HG03460 (cell line): ENCODE measurements around the gene ACTR1A.
"Not testable (repeated sequence)": the region's sequence is repeated elsewhere in the genome, so short reads cannot be mapped to it uniquely, and the experiment has no call there.

Experiments used
- ATAC-seq: cut with Tn5 transposase; IDR thresholded peaks from one replicate; pipeline ENCODE4 v1.9.1; 2021; ENCODE audit not compliant: unreplicated experiment

ACTR1A gene

DNA sequence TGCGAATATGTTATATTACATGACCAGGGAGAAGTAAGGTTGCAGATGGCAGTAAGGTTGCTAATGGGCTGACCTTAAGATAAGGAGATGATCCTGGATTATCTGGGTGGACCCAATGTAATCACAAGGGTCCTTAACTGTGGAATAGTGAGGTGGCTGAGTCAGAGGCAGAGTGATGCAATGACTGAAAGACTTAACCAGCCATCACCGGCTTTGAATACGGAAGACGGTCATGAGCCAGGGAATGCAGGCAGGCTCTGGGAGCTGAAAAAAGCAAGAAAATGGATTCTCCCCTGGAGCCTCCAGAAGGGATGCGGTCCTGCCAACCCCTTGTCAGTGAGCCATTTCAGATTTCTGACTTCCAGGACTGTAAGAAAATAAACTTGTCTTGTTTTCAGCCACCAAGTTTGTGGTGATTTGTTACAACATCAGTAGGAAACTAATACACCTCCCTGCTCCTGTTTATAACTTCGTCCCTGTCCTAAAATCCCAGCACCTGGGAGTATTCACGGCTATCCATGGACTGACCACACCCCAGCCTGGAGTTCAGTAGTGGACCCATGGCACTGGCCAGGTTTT lies 46.5 kb downstream of the ACTR1A start:
- ATAC-seq, result no peak

GRCh38 chr10:102454662-102455487 lies 47.6 kb downstream of the ACTR1A start:
- ATAC-seq, result not testable (repeated sequence)

GRCh38 chr10:102453502-102453901 lies 49.0 kb downstream of the ACTR1A start:
- no peak for ATAC-seq

- no peak for ATAC-seq
Observed at GRCh38 chr10:102452672-102453340, 49.7 kb downstream of the ACTR1A start.

GRCh38 chr10:102451105-102451969 lies 51.2 kb downstream of the ACTR1A start, which contains the start of gene C10orf95:
Gene C10orf95, minus strand, starts transcription at chr10:102451543. Its CDS starts 450 bp downstream, at chr10:102451093.
- ATAC-seq, result no peak

DNA sequence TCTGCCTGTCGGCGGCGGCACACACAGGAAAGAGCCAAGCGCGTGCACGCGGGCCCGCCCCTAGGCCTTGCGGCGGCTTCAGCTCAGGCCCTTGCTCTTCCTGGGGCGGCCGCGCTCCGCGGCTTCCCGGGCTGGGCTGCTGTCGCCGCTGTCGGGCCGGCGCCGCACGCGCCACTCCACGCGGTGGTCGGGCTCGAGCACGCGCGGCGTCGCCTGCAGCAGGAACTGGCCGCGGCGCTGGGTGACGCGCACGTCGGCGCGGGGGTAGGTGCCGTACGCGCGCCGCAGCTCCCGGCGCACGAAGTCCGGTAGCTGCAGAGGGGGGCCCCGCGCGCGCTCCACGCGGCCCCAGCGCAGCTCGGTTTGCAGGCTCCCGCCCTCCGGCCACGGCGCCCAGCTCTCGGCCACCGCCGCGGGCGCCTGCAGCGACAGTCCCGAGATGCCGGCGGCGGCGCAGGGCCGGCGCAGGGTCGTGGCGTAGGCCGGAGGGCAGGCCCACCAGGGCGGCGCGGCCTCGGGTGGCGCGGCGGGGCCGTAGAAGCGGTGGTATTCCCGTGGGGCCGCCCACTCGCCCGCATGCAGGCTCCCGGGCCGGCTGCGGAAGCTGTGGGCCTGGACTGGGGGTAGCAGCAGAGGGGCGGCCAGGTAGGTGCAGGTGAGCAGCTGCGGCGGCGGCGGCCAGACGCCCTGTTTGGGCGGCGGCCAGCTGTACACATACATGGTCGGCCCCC lies 52.0 kb downstream of the ACTR1A start:
- peak; percentile 75 for ATAC-seq

DNA sequence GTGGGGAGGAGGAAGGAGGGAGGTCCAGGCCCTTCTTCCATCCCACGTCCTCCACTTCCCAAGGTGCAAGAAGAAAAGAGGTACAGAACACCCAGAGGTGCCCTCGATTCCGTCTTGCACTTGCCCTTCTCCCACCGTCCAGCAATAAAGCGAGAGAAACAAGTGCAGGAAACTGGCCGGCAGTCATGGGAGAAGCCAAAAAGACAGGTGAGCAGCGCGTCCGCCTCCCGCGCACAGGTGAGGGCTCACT lies 52.5 kb downstream of the ACTR1A start:
- ATAC-seq, result no peak

DNA sequence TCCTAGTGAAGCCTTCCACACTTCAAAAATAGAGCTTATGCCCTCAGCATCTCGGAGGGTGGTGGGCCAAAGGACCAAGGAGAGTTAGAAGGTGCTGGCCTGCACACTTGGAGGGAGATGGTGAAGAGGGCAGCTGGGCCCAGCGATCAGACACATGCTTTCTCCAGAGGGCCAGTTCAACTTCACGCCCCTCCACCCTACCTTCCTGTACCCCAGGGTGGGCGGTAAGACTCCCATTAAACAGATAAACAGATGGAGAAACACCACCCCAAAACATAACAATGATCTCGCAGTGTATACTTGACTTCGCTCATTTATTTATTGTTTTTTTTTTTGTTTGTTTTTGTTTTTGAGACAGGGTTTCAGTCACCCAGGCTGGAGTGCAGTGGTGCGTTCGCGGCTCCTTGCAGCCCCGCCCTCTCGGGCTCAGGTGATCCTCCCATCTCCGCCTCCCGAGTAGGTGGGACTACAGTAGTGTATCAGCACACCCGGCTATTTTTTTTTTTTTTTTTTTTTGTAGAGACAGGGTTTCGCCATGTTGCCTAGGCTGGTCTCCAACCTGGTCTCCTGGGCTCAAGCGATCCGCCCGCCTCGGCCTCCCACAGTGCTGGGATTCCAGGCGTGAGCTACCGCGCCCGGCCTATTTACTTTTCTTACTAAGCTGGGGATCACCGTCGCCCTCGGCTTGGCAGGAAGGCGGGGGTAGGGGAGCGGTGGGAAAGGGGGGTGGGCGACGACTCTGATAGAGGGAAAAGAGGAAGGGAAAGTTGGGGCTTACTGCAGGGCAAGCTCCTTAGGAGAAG lies 53.0 kb downstream of the ACTR1A start:
- no peak for ATAC-seq

DNA sequence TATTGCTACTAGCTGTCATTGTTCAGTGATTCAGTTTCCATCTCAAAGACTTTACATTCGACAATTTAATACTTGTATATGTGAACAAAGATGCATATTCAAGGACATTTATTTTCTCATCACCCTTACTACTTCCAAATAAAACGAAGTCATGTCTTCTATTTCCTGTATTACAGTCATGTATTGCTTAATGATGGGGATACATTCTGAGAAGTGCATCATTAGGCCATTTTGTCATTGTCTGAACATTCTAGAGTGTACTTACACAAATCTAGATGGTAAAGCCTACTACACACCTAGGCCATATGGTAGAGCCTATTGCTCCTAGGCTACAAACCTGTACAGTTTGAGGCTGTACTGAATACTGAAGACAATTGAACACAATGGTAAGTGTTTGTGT lies 57.7 kb downstream of the ACTR1A start:
- no peak for ATAC-seq

DNA sequence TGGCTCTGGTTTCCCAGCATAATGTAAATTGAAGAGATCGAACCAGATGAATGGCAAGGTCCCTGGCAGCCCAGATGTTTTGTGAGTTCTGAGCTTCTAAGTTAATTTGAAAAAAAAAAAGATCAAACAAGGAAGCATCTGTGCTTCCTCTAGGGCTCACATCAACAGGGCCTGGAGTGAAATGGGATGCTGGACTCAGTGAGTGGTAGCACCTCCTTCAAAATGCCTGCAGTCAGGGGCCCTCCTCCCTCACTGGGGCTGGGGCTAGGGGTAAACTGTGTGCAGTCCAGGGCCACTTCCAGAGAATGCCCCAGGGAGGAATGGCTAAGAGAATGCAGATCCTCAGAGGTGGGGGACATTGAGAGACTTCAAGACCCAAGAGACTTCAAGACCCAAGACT lies 64.1 kb downstream of the ACTR1A start:
- ATAC-seq, result no peak

DNA sequence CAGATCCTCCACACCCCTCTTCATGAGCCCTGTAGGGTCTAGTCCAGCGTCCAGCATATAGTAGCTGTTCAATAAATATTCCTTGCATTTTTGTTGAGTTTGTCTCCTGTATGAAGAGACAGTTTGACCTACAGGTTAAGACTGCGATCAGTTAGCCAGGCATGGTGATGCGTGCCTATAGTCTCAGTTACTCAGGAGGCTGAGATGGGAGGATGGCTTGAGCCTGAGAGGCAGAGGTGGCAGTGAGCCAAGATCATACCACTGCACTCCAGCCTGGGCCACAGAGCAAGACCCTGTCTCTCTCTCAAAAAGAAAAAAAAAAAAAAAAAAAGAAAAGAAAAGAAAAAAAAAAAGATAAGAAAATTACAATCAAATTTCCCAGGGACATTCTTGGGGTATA lies 65.0 kb downstream of the ACTR1A start:
- no peak for ATAC-seq

DNA sequence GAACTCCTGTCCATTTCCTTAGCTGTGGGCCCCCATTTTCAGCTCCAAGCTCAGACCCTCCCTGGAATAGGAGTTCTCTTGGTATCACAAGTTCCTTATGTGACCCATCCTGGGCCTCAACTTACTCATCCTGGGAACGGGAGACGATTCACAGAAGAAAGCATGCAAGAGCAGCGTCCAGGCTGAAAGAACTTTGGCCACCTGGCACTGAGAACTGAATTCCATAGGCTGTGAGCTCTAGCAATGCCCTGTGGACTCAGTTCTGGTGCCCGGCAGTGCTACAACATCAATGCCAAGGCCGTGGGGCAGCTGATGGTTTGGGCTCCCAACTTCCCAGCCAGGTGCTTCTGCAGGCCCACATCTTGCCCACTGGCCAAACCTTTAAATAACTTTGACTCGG lies 66.2 kb downstream of the ACTR1A start:
- ATAC-seq, result no peak

DNA sequence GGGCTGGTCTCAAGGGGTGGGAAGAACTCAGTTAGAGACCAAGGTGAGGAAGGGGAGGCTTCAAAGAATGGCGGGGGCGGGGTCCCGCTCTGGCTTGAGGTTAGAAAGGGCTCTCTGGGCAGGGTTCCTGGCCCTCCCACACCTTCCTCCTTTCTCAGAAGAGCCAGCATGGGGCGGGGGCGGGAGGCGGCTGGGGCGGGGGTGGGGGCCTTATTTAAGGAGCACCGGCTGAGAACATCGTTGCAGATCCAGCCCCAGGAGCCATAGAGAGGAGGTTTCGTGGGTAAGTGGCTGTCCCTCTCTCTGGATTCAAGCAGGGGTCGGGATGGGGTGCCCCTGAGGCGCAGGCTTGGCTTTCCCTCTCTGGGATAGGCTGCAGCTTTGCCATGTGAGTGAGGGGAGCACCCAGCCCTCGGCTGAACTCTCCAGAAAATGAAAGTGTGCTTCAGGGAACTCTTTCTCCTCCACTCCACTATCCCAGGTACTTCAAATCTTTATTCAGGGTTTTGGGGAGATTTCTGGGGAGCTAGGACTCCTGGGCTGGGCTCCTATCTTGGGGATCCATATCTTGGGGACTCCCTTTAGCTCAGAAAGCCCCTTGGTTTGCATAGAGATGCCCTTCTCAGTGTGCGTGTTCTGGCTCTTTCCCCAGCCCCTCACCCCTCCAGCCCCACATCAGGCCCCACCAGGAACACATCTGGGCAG lies 66.8 kb downstream of the ACTR1A start:
- ATAC-seq, result no peak

DNA sequence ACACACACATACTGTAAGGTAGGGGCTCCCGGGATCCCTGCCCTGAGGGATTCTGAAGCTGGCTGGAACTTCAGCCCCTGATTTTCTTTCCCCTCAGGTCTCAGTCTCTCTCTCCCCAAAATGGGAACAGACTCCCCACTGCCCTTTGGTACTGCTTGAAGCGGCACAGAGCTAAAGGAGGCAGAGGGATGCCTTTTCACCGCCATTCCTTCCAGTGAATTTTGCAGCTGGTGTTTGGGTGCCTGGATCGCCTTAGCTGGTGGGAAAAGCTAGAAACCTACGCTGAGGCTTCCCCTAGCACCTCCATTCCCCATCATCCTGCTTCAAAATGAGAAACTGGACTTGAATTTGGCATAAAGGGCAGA lies 67.4 kb downstream of the ACTR1A start:
- ATAC-seq, result no peak

DNA sequence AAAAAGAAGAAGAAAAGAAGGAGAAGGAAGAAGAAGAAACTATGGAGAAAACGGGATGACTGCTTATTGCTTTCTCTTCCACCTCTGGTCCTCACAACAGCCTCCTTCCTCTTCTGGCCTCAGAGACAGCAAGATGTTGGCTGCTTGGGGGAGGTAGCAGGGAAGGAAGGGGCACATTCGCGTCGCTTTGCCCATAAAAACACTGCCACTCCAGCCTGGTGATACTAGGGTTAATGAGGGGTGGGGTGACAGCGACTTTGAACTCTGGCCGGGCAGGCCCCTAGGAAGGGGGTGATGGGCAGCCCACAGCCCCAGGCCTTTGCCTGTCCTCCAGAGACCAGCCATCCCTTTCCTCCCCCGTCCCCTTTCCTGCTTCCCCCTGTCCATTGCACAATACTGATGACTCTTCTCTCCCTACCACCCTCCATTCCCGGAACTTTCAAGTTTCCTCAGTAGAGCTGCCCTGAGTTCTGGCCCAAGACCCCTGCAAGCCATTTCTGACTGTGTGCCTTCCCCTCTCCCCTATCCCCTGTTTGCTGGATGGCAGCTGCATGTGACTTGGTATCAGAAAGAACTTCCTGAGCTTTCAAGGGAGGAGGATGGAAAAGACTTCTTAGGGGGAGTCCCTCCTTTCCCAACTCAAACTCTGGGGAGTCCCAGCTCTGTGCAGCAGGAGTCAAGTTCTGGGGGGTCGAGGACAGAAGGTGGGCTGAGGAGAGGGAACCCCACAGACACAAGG lies 67.9 kb downstream of the ACTR1A start:
- no peak for ATAC-seq

- no peak for ATAC-seq
Observed at GRCh38 chr10:102433619-102434046, 68.9 kb downstream of the ACTR1A start.

- ATAC-seq, result peak; percentile 81
Observed at GRCh38 chr10:102432162-102432950, 70.2 kb downstream of the ACTR1A start, which contains the start of gene CUEDC2. Gene CUEDC2, minus strand, starts transcription at chr10:102432574. Its CDS starts 7,386 bp downstream, at chr10:102425188.
